Ectodermal cell (in vitro differentiated cells): ENCODE data around the gene PMPCB. TPM values are rescaled to one million over a fixed set of nuclear protein-coding genes. Genes with fewer than 3 reads are reported as not detected.
A peak's percentile ranks its signal among the peaks of the same experiment; 100 is the strongest.
"Not testable (repeated sequence)": the region's sequence is repeated elsewhere in the genome, so short reads cannot be mapped to it uniquely, and the experiment has no call there.

ENCODE experiments used
- H3K27ac ChIP-seq: 2 replicates; pipeline ENCODE4 v1.7.0; 2013; ENCODE audit warnings: mild to moderate bottlenecking, low read depth, low read length; ENCODE audit not compliant: insufficient read depth, poor library complexity, severe bottlenecking
- H3K27me3 ChIP-seq: 2 replicates; pipeline ENCODE4 v1.7.0; 2013; ENCODE audit warnings: mild to moderate bottlenecking, low read length; ENCODE audit not compliant: insufficient read depth, control insufficient read depth, poor library complexity, severe bottlenecking
- H3K36me3 ChIP-seq: one replicate; pipeline ENCODE4 v1.7.0; 2013; ENCODE audit warnings: low read length; ENCODE audit not compliant: control insufficient read depth, insufficient read depth
- H3K4me1 ChIP-seq: one replicate; pipeline ENCODE4 v1.7.0; 2013; ENCODE audit warnings: low read length; ENCODE audit not compliant: control insufficient read depth, insufficient read depth
- H3K4me3 ChIP-seq: 2 replicates; pipeline ENCODE4 v1.7.0; 2013; ENCODE audit warnings: low read depth, low read length, control low read depth; ENCODE audit not compliant: insufficient read depth
- H3K9me3 ChIP-seq: 2 replicates; pipeline ENCODE4 v1.7.0; 2013; ENCODE audit warnings: mild to moderate bottlenecking, low read length, moderate library complexity; ENCODE audit not compliant: control insufficient read depth
- WGBS, 2 experiments: methylation state at CpG; one replicate each; pipeline ENCODE4 v1.1.7; 2013; ENCODE audit warnings: missing lambda C conversion rate in 2 of 2; 5-methylcytosine and 5-hydroxymethylcytosine counted together
- polyA plus RNA-seq, 4 experiments: library from polyadenylated mRNA; stranded (reverse); fragments of 50-300 nt; gene quantifications; one replicate each; pipeline ENCODE4 v1.2.3, GENCODE V29; 2013

Gene PMPCB
- polyA plus RNA-seq (2013, experiment 1 of 4), result 95.6 TPM
- 101 TPM for polyA plus RNA-seq (2013, experiment 2 of 4)
- polyA plus RNA-seq (2013, experiment 3 of 4), result 87.9 TPM
- polyA plus RNA-seq (2013, experiment 4 of 4), result 91.6 TPM

- Histone ChIP-seq H3K27ac (peak within 1 kb of the TSS; percentile 64), H3K9me3 (no peaks in the 10 kb centered on the region), H3K4me3 (peak within 1 kb of the TSS; percentile 80), H3K36me3 (peaks cover 23% of the 10 kb centered on the region), H3K4me1 (no peaks in the 10 kb centered on the region), H3K27me3 (no peaks in the 10 kb centered on the region)
- 6% methylated on average over 52 of the region's 52 CpGs for WGBS, 2 experiments
Measured at GRCh38 chr7:103296901-103297836, at the start of gene PMPCB. TSS of gene PMPCB (plus strand) at chr7:103297435. CDS start at chr7:103297460, 25 bp downstream.

GRCh38 chr7:103253699-103254506 is 43.3 kb upstream of the PMPCB start:
- not testable (repeated sequence) for H3K27ac ChIP-seq, H3K4me1 ChIP-seq, H3K9me3 ChIP-seq, H3K4me3 ChIP-seq, H3K27me3 ChIP-seq, H3K36me3 ChIP-seq
- 68 to 69% methylated on average over 2 to 3 of the region's 3 CpGs for WGBS, 2 experiments

GRCh38 chr7:103264054-103264453 is 33.2 kb upstream of the PMPCB start:
- H3K36me3 ChIP-seq, H3K4me3 ChIP-seq, H3K9me3 ChIP-seq, H3K27ac ChIP-seq, H3K4me1 ChIP-seq, H3K27me3 ChIP-seq: not testable (repeated sequence)
- WGBS, 2 experiments, result 81 to 86% methylated on average over 1 to 2 of the region's 2 CpGs

GRCh38 chr7:103266229-103266628 is 31.0 kb upstream of the PMPCB start:
- 91% methylated on average over 2 of the region's 2 CpGs; no CpG with 5 or more reads in 1 of the 2 experiments for WGBS, 2 experiments
- H3K36me3 ChIP-seq, H3K9me3 ChIP-seq, H3K27ac ChIP-seq, H3K4me3 ChIP-seq, H3K27me3 ChIP-seq, H3K4me1 ChIP-seq: not testable (repeated sequence)

- H3K27me3 ChIP-seq, H3K4me3 ChIP-seq, H3K4me1 ChIP-seq, H3K36me3 ChIP-seq, H3K9me3 ChIP-seq, H3K27ac ChIP-seq: not testable (repeated sequence)
- 96% methylated on average over 4 of the region's 6 CpGs for WGBS, 2 experiments
Measured at GRCh38 chr7:103273374-103273773, 23.9 kb upstream of the PMPCB start.

- H3K36me3 ChIP-seq, H3K4me3 ChIP-seq, H3K4me1 ChIP-seq, H3K27ac ChIP-seq, H3K9me3 ChIP-seq: not testable (repeated sequence)
- WGBS, 2 experiments, result 95 to 97% methylated on average over 24 of the region's 24 CpGs
- H3K27me3 ChIP-seq, result peaks cover 16% of the 10 kb centered on the region
Measured at GRCh38 chr7:103274867-103275266, 22.4 kb upstream of the PMPCB start.

GRCh38 chr7:103278195-103278594 is 19.0 kb upstream of the PMPCB start:
- WGBS, 2 experiments, result 82 to 93% methylated on average over 1 of the region's 2 CpGs
- H3K9me3 ChIP-seq, H3K27ac ChIP-seq, H3K4me1 ChIP-seq, H3K36me3 ChIP-seq, H3K4me3 ChIP-seq: not testable (repeated sequence)
- H3K27me3 ChIP-seq, result peaks cover 33% of the 10 kb centered on the region

GRCh38 chr7:103279636-103279962 is 17.6 kb upstream of the PMPCB start:
- not testable (repeated sequence) for H3K27ac ChIP-seq, H3K36me3 ChIP-seq, H3K4me1 ChIP-seq, H3K9me3 ChIP-seq
- Histone ChIP-seq H3K27me3 (peaks cover 33% of the 10 kb centered on the region), H3K4me3 (peak overlapping the region; percentile 55)
- 1% methylated on average over 12 of the region's 12 CpGs for WGBS, 2 experiments

GRCh38 chr7:103279963-103280802 is 17.1 kb upstream of the PMPCB start:
- H3K27ac ChIP-seq, H3K36me3 ChIP-seq, H3K9me3 ChIP-seq, H3K4me1 ChIP-seq: not testable (repeated sequence)
- WGBS, 2 experiments, result 0% methylated on average over 71 of the region's 71 CpGs
- Histone ChIP-seq H3K4me3 (peak overlapping the region; percentile 55), H3K27me3 (peaks cover 33% of the 10 kb centered on the region)

- 3% methylated on average over 25 of the region's 25 CpGs for WGBS, 2 experiments
- H3K4me1 ChIP-seq, H3K27ac ChIP-seq, H3K9me3 ChIP-seq, H3K36me3 ChIP-seq: not testable (repeated sequence)
- H3K27me3 ChIP-seq, result peaks cover 33% of the 10 kb centered on the region
- H3K4me3 ChIP-seq, result peak overlapping the region; percentile 55
Measured at GRCh38 chr7:103280803-103281155, 16.5 kb upstream of the PMPCB start.
